HCEC 1CT (cell line): ENCODE results near the gene TMEM178B.

ENCODE experiments used
- DNase-seq: peaks from one replicate; pipeline ENCODE4 v3.0.0-alpha.2; 2017

Gene TMEM178B

DNA sequence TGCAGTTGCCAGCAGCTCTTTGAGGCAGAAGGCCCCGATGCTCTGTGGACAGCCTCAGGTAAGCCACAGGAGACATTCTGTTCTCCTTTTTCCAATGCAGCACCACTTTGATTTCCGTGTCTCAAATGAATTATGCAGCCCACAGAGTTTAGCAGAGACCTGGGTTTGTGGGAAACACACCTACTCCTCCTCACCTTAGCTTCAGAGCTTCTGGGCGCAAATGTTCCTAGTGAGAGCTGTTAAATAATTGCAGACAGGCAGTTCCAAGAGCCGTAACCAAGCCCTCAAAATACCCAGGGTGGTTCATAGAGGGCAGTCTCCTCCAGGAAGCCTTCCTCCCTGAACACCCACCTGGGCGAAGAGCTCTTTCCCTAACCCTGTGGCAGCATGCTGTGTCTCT, 408.1 kb downstream of the TMEM178B start:
- DNase-seq = no peak

- peak; percentile 13 for DNase-seq
Measured at GRCh38 chr7:141483044-141483443, 409.2 kb downstream of the TMEM178B start.

- DNase-seq = no peak
Measured at GRCh38 chr7:141484907-141485306, 411.0 kb downstream of the TMEM178B start.

- DNase-seq = no peak
Measured at GRCh38 chr7:141486959-141487358, 413.1 kb downstream of the TMEM178B start.

DNA sequence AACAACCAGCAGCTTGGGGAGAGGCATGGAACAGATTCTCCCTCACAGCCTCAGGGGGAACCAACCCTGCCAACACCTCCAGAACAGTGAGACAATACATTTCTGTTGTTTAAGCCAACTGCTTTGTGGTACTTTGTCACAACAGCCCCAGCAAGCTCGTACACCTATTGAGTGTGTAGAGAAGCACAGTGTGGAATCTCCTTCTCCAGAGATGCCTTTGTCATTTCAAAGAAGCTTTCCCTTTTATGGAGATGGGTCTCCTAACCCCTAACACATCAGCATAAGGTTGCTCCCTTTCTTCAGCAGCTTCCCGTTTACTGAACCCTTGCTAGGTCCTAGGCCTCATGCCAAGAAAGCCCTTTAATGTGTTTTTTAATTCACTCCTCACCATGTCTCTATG, 416.6 kb downstream of the TMEM178B start:
- no peak for DNase-seq

DNA sequence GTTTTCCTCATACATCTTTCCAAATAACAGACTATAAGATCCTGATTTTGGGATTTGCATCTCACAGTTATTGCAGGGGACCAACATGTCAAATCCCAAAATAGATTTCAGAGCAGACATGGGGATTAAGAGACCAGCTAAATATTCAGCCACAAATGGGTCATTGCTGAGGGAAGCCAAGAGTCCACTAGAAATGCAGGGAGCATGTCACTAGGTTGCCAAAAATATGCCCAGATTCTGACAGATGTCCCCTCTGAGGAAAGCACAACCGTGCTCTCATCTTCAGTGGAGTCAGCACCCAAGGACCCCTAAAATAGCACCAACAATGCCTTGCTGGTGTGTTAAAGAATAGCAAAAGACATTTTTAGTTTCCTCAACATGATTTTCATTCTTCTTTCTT, 421.2 kb downstream of the TMEM178B start:
- no peak for DNase-seq

- no peak for DNase-seq
Measured at GRCh38 chr7:141497391-141497790, 423.5 kb downstream of the TMEM178B start.

DNA sequence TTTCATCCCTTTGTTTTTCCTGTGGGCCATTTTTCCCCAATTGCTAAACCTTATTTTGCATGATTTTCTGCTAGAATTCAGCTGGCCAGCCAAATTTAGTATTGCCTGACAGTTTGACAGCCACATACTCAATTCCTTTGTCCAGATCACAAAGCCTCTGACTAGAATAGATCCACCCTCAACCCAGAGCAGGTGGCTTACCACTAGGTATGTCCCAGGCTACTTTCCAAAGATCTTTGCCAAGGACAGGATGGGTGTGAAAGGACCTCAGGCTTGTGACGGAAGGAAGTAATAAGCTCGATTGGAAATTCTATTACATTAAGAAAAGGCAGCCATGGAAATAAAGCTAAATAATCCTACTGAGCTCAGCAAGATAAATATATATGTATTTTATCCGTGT, 426.7 kb downstream of the TMEM178B start:
- no peak for DNase-seq

GRCh38 chr7:141501451-141501850, 427.6 kb downstream of the TMEM178B start:
- no peak for DNase-seq

DNA sequence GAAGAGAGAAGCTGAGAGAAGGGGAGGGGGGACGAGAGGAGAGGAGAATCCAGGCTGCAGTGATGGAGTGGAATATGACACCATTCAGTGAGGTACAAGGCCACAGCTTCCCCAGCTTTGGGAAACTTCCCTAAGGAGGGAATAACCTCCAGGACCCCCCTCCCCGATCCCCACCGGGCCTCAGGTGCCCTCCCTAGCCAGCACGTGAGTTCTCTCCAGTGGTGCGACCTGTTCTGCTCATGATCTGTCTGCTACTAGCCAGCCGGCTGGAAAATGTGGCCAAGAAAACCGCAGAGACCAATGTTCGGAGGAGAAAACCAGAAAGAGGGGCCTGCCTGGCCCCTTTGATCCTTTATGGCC, 437.4 kb downstream of the TMEM178B start:
- no peak for DNase-seq

DNA sequence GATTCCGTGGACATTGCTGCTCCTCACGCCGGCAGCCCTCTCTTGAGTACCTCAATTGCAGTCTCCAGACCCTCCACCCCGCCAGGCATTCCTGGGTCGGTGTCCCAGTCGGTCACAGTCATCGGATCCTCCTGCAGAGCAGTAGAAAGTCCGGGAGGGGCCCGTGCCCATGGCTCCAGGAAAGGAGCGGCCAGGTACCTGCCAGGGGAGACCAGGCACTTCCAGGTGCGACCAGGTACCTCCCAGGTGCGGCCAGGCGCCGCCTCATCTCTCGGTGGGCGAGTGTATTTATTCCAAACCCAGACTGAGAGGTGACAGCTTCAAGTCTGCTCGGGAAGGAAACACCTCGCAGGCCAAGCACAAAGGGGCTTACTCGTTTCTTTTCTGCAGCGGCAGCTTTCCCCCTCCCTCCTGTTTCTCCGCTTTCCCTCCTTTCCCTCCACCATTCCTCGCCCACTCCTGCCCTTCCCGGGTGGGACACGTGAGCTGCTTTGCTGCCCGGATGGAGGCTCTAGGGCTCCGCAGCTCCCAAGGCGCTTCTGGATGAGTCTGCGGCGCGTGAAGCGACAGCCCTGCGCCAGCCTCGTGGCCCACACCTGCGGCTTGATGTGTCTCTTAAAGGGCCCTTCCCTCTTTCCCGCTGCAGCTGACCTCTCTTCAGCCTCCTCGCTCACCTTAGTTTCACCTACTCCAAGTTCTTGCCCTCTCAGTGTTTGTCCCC, 438.0 kb downstream of the TMEM178B start:
- DNase-seq = no peak

DNA sequence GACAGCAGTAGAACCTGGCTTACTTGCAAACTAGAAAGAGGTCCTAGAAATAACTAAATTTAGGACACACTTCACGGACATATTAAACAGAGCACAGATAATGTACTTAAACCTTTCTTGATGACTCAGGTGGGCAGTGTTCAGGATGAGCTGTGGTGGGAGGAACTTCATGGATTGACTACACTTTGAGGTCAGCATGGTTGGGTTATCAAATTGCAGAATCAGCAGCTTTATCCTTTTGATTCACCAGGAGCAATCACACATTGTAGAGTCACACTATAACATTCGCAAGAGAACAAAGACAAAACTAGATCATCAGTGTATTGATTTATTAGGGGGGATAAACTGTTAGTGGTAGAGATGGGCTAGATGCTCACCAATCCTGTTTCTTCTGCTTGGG, 438.7 kb downstream of the TMEM178B start:
- no peak for DNase-seq

GRCh38 chr7:141513720-141514119, 439.9 kb downstream of the TMEM178B start:
- DNase-seq = no peak

GRCh38 chr7:141515941-141516340, 442.1 kb downstream of the TMEM178B start:
- no peak for DNase-seq

- no peak for DNase-seq
Measured at GRCh38 chr7:141519623-141520022, 445.8 kb downstream of the TMEM178B start.

- DNase-seq = no peak
Measured at GRCh38 chr7:141522657-141523342, 448.9 kb downstream of the TMEM178B start.

GRCh38 chr7:141525973-141526514, 452.2 kb downstream of the TMEM178B start:
- no peak for DNase-seq

DNA sequence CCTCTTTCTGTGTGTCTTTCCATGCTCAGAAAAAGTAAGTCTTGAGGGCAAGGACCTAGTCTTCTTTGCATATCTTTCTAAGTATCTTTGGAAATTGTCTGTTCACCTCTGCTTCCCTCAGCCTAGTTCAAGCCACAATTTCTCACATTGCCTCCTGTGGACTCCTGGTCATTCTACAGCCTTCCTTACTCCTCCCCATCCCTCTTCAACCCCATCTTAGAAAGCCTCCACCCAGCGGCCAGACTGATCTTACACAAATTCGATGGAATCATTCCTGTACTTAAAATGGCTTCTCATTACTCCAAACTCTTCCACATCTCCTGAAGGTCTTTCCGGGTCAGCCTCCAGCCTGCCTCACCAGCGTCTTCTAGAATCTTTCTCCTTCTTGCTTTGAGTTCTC, 453.2 kb downstream of the TMEM178B start:
- no peak for DNase-seq

DNA sequence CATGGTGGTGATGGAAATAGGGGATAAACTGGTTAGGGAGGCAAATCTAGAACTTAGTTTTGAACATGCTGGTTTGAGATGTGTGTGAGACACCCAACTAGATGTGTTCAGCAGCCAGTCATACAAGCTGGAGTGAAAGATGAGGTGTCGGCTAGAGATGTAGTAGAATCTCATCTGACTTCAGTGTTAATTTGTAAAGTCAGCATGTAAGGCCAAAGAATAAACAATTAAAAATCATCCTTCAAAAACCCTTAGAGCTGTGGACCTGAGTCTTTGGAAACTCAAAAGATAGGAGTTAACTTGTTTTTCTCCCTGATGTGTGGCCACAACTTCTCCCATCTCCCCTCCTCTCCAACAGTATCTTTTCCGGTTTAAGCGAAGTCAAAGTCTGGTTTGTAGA, 454.5 kb downstream of the TMEM178B start:
- no peak for DNase-seq
